GM21619 (cell line): Measurements from ENCODE around the gene MIS12.

Experiments used
- ATAC-seq: cut with Tn5 transposase; IDR thresholded peaks from one replicate; pipeline ENCODE4 v1.9.1; 2021; ENCODE audit not compliant: unreplicated experiment

Gene MIS12

GRCh38 chr17:5499476-5500231 lies 13.3 kb downstream of the MIS12 start:
- ATAC-seq = no peak

GRCh38 chr17:5500247-5500588 lies 13.9 kb downstream of the MIS12 start:
- no peak for ATAC-seq

- no peak for ATAC-seq
Measured at GRCh38 chr17:5500589-5501391, 14.4 kb downstream of the MIS12 start.

- ATAC-seq = no peak
Measured at GRCh38 chr17:5501685-5502084, 15.3 kb downstream of the MIS12 start.

GRCh38 chr17:5502552-5502951 lies 16.2 kb downstream of the MIS12 start:
- ATAC-seq = no peak

- no peak for ATAC-seq
Measured at GRCh38 chr17:5506307-5506706, 19.9 kb downstream of the MIS12 start.

- no peak for ATAC-seq
Measured at GRCh38 chr17:5508810-5509209, 22.4 kb downstream of the MIS12 start.

GRCh38 chr17:5509482-5509881 lies 23.1 kb downstream of the MIS12 start:
- no peak for ATAC-seq

GRCh38 chr17:5510771-5511170 lies 24.4 kb downstream of the MIS12 start:
- no peak for ATAC-seq

- ATAC-seq = no peak
Measured at GRCh38 chr17:5511401-5512225, 25.2 kb downstream of the MIS12 start.

- ATAC-seq = no peak
Measured at GRCh38 chr17:5513628-5514027, 27.3 kb downstream of the MIS12 start.

- ATAC-seq = no peak
Measured at GRCh38 chr17:5514976-5515375, 28.6 kb downstream of the MIS12 start.

- no peak for ATAC-seq
Measured at GRCh38 chr17:5516060-5516792, 29.9 kb downstream of the MIS12 start.

GRCh38 chr17:5522476-5522875 lies 36.1 kb downstream of the MIS12 start:
- no peak for ATAC-seq

- ATAC-seq = no peak
Measured at GRCh38 chr17:5523249-5523648, 36.9 kb downstream of the MIS12 start.

GRCh38 chr17:5526821-5527598 lies 40.6 kb downstream of the MIS12 start:
- ATAC-seq = no peak

GRCh38 chr17:5527601-5528250 lies 41.4 kb downstream of the MIS12 start:
- no peak for ATAC-seq

GRCh38 chr17:5530265-5531084 lies 44.1 kb downstream of the MIS12 start:
- ATAC-seq = no peak

- no peak for ATAC-seq
Measured at GRCh38 chr17:5531085-5531418, 44.7 kb downstream of the MIS12 start.
